OCI-LY7 (cell line): ENCODE results near the gene TP73. TPM values are rescaled to one million over a fixed set of nuclear protein-coding genes. Genes with fewer than 3 reads are reported as not detected.

Source experiments
- BruUV-seq: library from RNA; stranded (reverse); fragments of 400-500 nt; replicated peaks from 2 replicates; lab custom pipeline; 2021; lab: Mats Ljungman, UMichigan
- CTCF ChIA-PET: fragments of 300-600 bp; sonication (Branson Sonifier 250); formaldehyde crosslinking; loops from one replicate; lab custom pipeline; 2022; ENCODE audit warnings: antibody characterized with exemption; ENCODE audit not compliant: unreplicated experiment; lab: Charles Lee
- POLR2A ChIA-PET: fragments of 300-600 bp; sonication (Branson Sonifier 250); formaldehyde crosslinking; loops from one replicate; lab custom pipeline; 2022; ENCODE audit warnings: antibody characterized with exemption; lab: Charles Lee
- DNase-seq: peaks from one replicate; pipeline ENCODE4 v3.0.0-alpha.2; 2015; ENCODE audit warnings: low spot score
- H2AFZ ChIP-seq: fragments of 200-600 bp; sonication (generic), shearing (Covaris generic); 2 replicates; pipeline ENCODE4 v1.6.1; 2014; ENCODE audit warnings: mild to moderate bottlenecking, antibody characterized with exemption, low read length, moderate library complexity
- H3K27ac ChIP-seq: fragments of 200-600 bp; sonication (generic); 2 replicates; pipeline ENCODE4 v1.5.1; 2014; ENCODE audit warnings: mixed run types, low read depth, mild to moderate bottlenecking, moderate library complexity, low read length, inconsistent platforms; ENCODE audit not compliant: poor library complexity, severe bottlenecking
- H3K36me3 ChIP-seq: fragments of 200-600 bp; sonication (generic); 2 replicates; pipeline ENCODE4 v1.6.1; 2014; ENCODE audit warnings: mild to moderate bottlenecking, antibody characterized with exemption, low read length, moderate library complexity, mixed read lengths; ENCODE audit not compliant: insufficient read depth
- H3K4me1 ChIP-seq: fragments of 200-600 bp; sonication (generic); 2 replicates; pipeline ENCODE4 v1.5.1; 2014; ENCODE audit warnings: mild to moderate bottlenecking, low read length; ENCODE audit not compliant: insufficient read depth, poor library complexity, severe bottlenecking
- H3K4me2 ChIP-seq: fragments of 200-600 bp; sonication (generic); 2 replicates; pipeline ENCODE4 v1.6.1; 2014; ENCODE audit warnings: mild to moderate bottlenecking, low read length
- H3K4me3 ChIP-seq: fragments of 200-600 bp; sonication (generic); 2 replicates; pipeline ENCODE4 v1.5.1; 2014; ENCODE audit warnings: mild to moderate bottlenecking, low read depth, low read length; ENCODE audit not compliant: poor library complexity, severe bottlenecking
- H3K79me2 ChIP-seq: fragments of 200-600 bp; sonication (generic); 2 replicates; pipeline ENCODE4 v1.6.1; 2016; ENCODE audit warnings: low read depth, mild to moderate bottlenecking, low read length, moderate library complexity, mixed read lengths; ENCODE audit not compliant: insufficient read depth
- H3K9me2 ChIP-seq: fragments of 200-600 bp; sonication (generic); 2 replicates; pipeline ENCODE4 v1.6.1; 2016; ENCODE audit warnings: mild to moderate bottlenecking, low read length, mixed read lengths; ENCODE audit not compliant: insufficient read depth
- H3K9me3 ChIP-seq: fragments of 200-600 bp; sonication (generic); 2 replicates; pipeline ENCODE4 v1.6.1; 2014; ENCODE audit warnings: mild to moderate bottlenecking, mixed run types, low read length, mixed read lengths
- H4K20me1 ChIP-seq: fragments of 200-600 bp; sonication (generic); 2 replicates; pipeline ENCODE4 v1.6.1; 2014; ENCODE audit warnings: mild to moderate bottlenecking, antibody characterized with exemption, low read length, moderate library complexity, mixed read lengths; ENCODE audit not compliant: insufficient read depth
- CTCF ChIP-seq: fragments of 200-600 bp; sonication (generic); conservative IDR thresholded peaks from 2 replicates; pipeline ENCODE4 v1.5.1; 2014; ENCODE audit warnings: mild to moderate bottlenecking, antibody characterized with exemption, low read length, moderate library complexity, mixed read lengths
- EZH2phosphoT487 ChIP-seq: fragments of 200-600 bp; sonication (generic); IDR thresholded peaks from 2 replicates; pipeline ENCODE4 v1.6.1; 2018; ENCODE audit warnings: low read depth, borderline replicate concordance, mild to moderate bottlenecking, mixed run types, antibody characterized with exemption, low read length, moderate library complexity, mixed read lengths
- intact Hi-C: fragments of 100-400 bp; cut with micrococcal nuclease; formaldehyde crosslinking; loops from one replicate; pipeline ENCODE4 v1.10.0; 2022; ENCODE audit not compliant: unreplicated experiment
- total RNA-seq, 2 experiments: library from RNA; depleted of rRNA in 1 of 2; stranded (reverse); fragments of >200 nt in 1 of 2; shearing (Covaris generic) in 1 of 2; gene quantifications; 2 replicates each; pipeline ENCODE4 v1.2.3, GENCODE V29; 2014 to 2022

The TP73 gene
- total RNA-seq, 2 experiments from 2014 or later, result 0.48 TPM; not detected in 1

- CTCF ChIA-PET, result no interaction called here
- no peaks in the 10 kb centered on the region for H4K20me1 ChIP-seq
- no TSS peak for BruUV-seq
- no peak overlapping the region for H3K4me2 ChIP-seq
- no peaks in the 10 kb centered on the region for H3K79me2 ChIP-seq
- no peaks in the 10 kb centered on the region for H3K9me3 ChIP-seq
- H3K27ac ChIP-seq, result no peak overlapping the region
- H2AFZ ChIP-seq, result no peak overlapping the region
- no peaks in the 10 kb centered on the region for H3K36me3 ChIP-seq
- no peak for TF ChIP-seq EZH2phosphoT487
- peaks cover 17% of the 10 kb centered on the region for H3K4me1 ChIP-seq
- no peak overlapping the region for H3K4me3 ChIP-seq
- DNase-seq, result no peak
- intact Hi-C loops, result no loop called here
- POLR2A ChIA-PET, result no interaction called here
- no peaks in the 10 kb centered on the region for H3K9me2 ChIP-seq
Measured at GRCh38 chr1:3681898-3682806, 29.8 kb downstream of the TP73 start.

GRCh38 chr1:3683197-3683596 lies 30.9 kb downstream of the TP73 start:
- no peak for TF ChIP-seq CTCF
- TF ChIP-seq EZH2phosphoT487, result no peak
- H3K36me3 ChIP-seq, result no peaks in the 10 kb centered on the region
- intact Hi-C loops, result no loop called here
- no peak for DNase-seq
- CTCF ChIA-PET, result no interaction called here
- no TSS peak for BruUV-seq
- no peaks in the 10 kb centered on the region for H3K9me2 ChIP-seq
- H3K9me3 ChIP-seq, result no peaks in the 10 kb centered on the region
- no peak overlapping the region for H3K4me2 ChIP-seq
- H2AFZ ChIP-seq, result no peak overlapping the region
- H3K4me1 ChIP-seq, result peaks cover 6% of the 10 kb centered on the region
- H3K79me2 ChIP-seq, result no peaks in the 10 kb centered on the region
- H4K20me1 ChIP-seq, result no peaks in the 10 kb centered on the region
- POLR2A ChIA-PET, result no interaction called here
- no peak overlapping the region for H3K27ac ChIP-seq
- H3K4me3 ChIP-seq, result no peak overlapping the region

GRCh38 chr1:3683992-3684391 lies 31.7 kb downstream of the TP73 start:
- BruUV-seq, result no TSS peak
- no peaks in the 10 kb centered on the region for H3K9me3 ChIP-seq
- H2AFZ ChIP-seq, result no peak overlapping the region
- no peaks in the 10 kb centered on the region for H4K20me1 ChIP-seq
- no peaks in the 10 kb centered on the region for H3K9me2 ChIP-seq
- H3K4me2 ChIP-seq, result no peak overlapping the region
- no peaks in the 10 kb centered on the region for H3K4me1 ChIP-seq
- intact Hi-C loops, result no loop called here
- POLR2A ChIA-PET, result no interaction called here
- no peak for DNase-seq
- no peaks in the 10 kb centered on the region for H3K79me2 ChIP-seq
- CTCF ChIA-PET, result no interaction called here
- no peak for TF ChIP-seq CTCF
- no peak for TF ChIP-seq EZH2phosphoT487
- no peaks in the 10 kb centered on the region for H3K36me3 ChIP-seq
- no peak overlapping the region for H3K4me3 ChIP-seq
- H3K27ac ChIP-seq, result no peak overlapping the region
